Heart right ventricle (tissue), 16 donors: Measurements from ENCODE around the gene CNPPD1. TPM values are rescaled to one million over a fixed set of nuclear protein-coding genes. Genes with fewer than 3 reads are reported as not detected.

ENCODE experiments used
- ATAC-seq, 8 donors: fragments of 200-7000 bp; cut with Tn5 transposase; one replicate each; pipeline ENCODE4 v1.9.1; 2020; ENCODE audit warnings: mild to moderate bottlenecking in 8 of 8, moderate library complexity in 8 of 8, moderate number of reproducible peaks in 1 of 8
- DNase-seq, 2 donors: peaks; one replicate each; pipeline ENCODE4 v3.0.0-alpha.2; 2020
- H3K27ac ChIP-seq, 10 donors: fragments of 200-600 bp; sonication (generic) in 2 of 10; one replicate each; pipeline versions ENCODE4 v1.5.0 to v1.8.0; 2020 to 2022; ENCODE audit warnings: mild to moderate bottlenecking in 3 of 10
- H3K27me3 ChIP-seq, 7 donors: fragments of 200-600 bp; one replicate each; pipeline ENCODE4 v1.8.0; 2021 to 2022; ENCODE audit warnings: mild to moderate bottlenecking in 2 of 7
- H3K36me3 ChIP-seq, 9 donors: fragments of 200-600 bp; sonication (generic) in 1 of 9; one replicate each; pipeline versions ENCODE4 v1.5.0 to v1.8.0; 2020 to 2022; ENCODE audit warnings: mild to moderate bottlenecking in 2 of 9
- H3K4me1 ChIP-seq, 9 donors: fragments of 200-600 bp; sonication (generic) in 1 of 9; one replicate each; pipeline versions ENCODE4 v1.5.0 to v1.8.0; 2020 to 2022; ENCODE audit warnings: mild to moderate bottlenecking in 4 of 9
- H3K4me3 ChIP-seq, 10 donors: fragments of 200-600 bp; sonication (generic) in 2 of 10; one replicate each; pipeline versions ENCODE4 v1.5.0 to v1.8.0; 2020 to 2022; ENCODE audit warnings: mild to moderate bottlenecking in 7 of 10, moderate library complexity in 2 of 10
- H3K9me3 ChIP-seq, 11 donors: fragments of 200-600 bp in 10 of 11; sonication (generic) in 2 of 11; one replicate each; pipeline versions ENCODE4 v1.5.0 to v1.8.0; 2013 to 2022; ENCODE audit warnings: mild to moderate bottlenecking in 2 of 11, control low read depth in 1 of 11, moderate library complexity in 1 of 11
- CTCF ChIP-seq, 9 donors: fragments of 200-600 bp; sonication (generic) in 2 of 9; IDR thresholded peaks; one replicate each; pipeline versions ENCODE4 v1.5.0 to v1.8.0; 2021 to 2022; ENCODE audit warnings: antibody characterized with exemption in 9 of 9, mild to moderate bottlenecking in 5 of 9, moderate library complexity in 1 of 9
- WGBS, 2 donors: extraction: QIAGEN DNeasy Blood & Tissue Kit; methylation state at CpG; one replicate each; pipeline ENCODE4 v1.1.7; 2013; ENCODE audit warnings: inconsistent platforms in 1 of 2; 5-methylcytosine and 5-hydroxymethylcytosine counted together
- intact Hi-C, 10 donors: fragments of 100-400 bp; cut with DNase I; formaldehyde crosslinking; loops; one replicate each; pipeline versions ENCODE4 v1.11.1 to v1.14.2; 2022
- polyA plus RNA-seq, 2 donors: library from polyadenylated mRNA; stranded (reverse); fragments of 200-250 nt; gene quantifications; one replicate each; pipeline ENCODE4 v1.2.3, GENCODE V29; 2013
- total RNA-seq, 10 donors: library from RNA; stranded (reverse); fragmentation: NEBNext Ultra II Directional in 3 of 10; extraction: Animal tissue kit (Norgen Biotek cat#: 25700) in 3 of 10; gene quantifications; one replicate each; pipeline versions ENCODE4 v1.2.1 to v1.2.4, GENCODE V29; 2021 to 2023
- donor health status: Arrhythmogenic right ventricular cardiomyopathy.
- donor health status: ischemic (EF 13 %, LVEDD 7.1; RV severe dilation, severe dysfunction).
- donor health status: healthy with polysubstance abuse.
- donor health status: DM: no; HTN: yes; CAD: no.
- donor health status: DM: no; HTN: no; CAD: no.
- donor health status: ischemic (EF 25% LVEDD 6.9; RV normal size, moderate dysfunction).
- donor health status: ischemic (EF 25% LVEDD 5.7; RV mildly dilated, moderate dysfunction).
- donor health status: healthy.
- donor health status: DM: yes; HTN: yes; CAD: no.
- donor health status: Ischemic cardiomyopathy.
- donor health status: ischemic (EF 35%, LVEDD 5.7; RV mildly dilated, moderate dysfunction).
- donor health status: nonischemic (EF 11% LVEDD 7.7; RV severe dilation, severe dysfunction).
- donor health status: DM: yes; HTN: yes; CAD: no.
- donor health status: PGD.
- donor health status: ischemic (EF 29% LVEDD 5.4; RV normal size, mild dysfunction).
- donor health status: nonischemic (EF 23%, LVEDD 6.1; RV moderate dilation, normal function).

The CNPPD1 gene
- total and polyA plus RNA-seq, 12 donors, result 35.5 to 84.7 (median 63.6) TPM

DNA sequence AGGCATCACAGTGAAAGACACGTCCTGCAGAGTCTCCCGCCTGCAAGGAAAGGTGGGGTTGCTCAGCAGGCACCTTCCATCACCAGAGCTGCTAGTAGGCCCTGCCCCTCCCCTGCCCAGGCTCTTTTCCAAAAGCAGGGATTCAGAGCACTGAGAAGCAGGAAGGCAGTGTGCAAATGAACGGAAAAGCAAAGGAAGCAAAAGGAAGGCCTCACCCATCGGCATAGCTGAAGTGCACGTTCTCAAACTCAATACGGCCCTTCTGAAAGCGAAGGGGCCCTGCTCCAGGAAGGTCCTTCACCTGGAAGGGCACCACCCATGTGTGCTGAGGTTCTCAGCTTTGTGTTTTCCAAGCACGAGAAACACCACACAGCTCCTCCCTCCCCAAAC is 36.3 kb upstream of the CNPPD1 start:
- WGBS, 2 donors, result 81% methylated on average over 8 of the region's 8 CpGs
- H3K4me3 ChIP-seq, result no peak overlapping the region
- intact Hi-C loops, result no loop called here
- no peak overlapping the region for H3K27ac ChIP-seq
- H3K27me3 ChIP-seq, result no peaks in the 10 kb centered on the region
- no peak for TF ChIP-seq CTCF (IDR thresholded peaks at IDR 0.05)
- H3K4me1 ChIP-seq, result peaks cover 5 to 32% (median 17%) of the 10 kb centered on the region in 9 donors
- ATAC-seq (no peak), DNase-seq (no peak)
- no peaks in the 10 kb centered on the region for H3K9me3 ChIP-seq
- peaks cover 0 to 82% (median 23%) of the 10 kb centered on the region in 9 donors for H3K36me3 ChIP-seq

GRCh38 chr2:219210886-219211362 is 34.2 kb upstream of the CNPPD1 start:
- Histone ChIP-seq H3K27me3 (no peaks in the 10 kb centered on the region), H3K36me3 (peaks cover 0 to 81% (median 23%) of the 10 kb centered on the region in 9 donors), H3K27ac (peak overlapping the region in 1 of 10 donors; percentile 38), H3K4me1 (peaks cover 8 to 29% (median 19%) of the 10 kb centered on the region in 9 donors), H3K9me3 (no peaks in the 10 kb centered on the region), H3K4me3 (no peak overlapping the region)
- no peak for TF ChIP-seq CTCF (IDR thresholded peaks at IDR 0.05)
- intact Hi-C loops, result no loop called here
- 90 to 92% methylated on average over 9 of the region's 9 CpGs for WGBS, 2 donors
- no peak for DNase-seq
- no peak for ATAC-seq

GRCh38 chr2:219210196-219210885 is 33.6 kb upstream of the CNPPD1 start:
- Histone ChIP-seq H3K27me3 (no peaks in the 10 kb centered on the region), H3K36me3 (peaks cover 0 to 75% (median 23%) of the 10 kb centered on the region in 9 donors), H3K9me3 (no peaks in the 10 kb centered on the region), H3K4me1 (peaks cover 8 to 31% (median 20%) of the 10 kb centered on the region in 9 donors), H3K27ac (no peak overlapping the region), H3K4me3 (no peak overlapping the region)
- intact Hi-C loops, result no loop called here
- TF ChIP-seq CTCF (IDR thresholded peaks at IDR 0.05), result no peak
- DNase-seq (no peak), ATAC-seq (no peak)
- 94 to 95% methylated on average over 24 of the region's 24 CpGs for WGBS, 2 donors

DNA sequence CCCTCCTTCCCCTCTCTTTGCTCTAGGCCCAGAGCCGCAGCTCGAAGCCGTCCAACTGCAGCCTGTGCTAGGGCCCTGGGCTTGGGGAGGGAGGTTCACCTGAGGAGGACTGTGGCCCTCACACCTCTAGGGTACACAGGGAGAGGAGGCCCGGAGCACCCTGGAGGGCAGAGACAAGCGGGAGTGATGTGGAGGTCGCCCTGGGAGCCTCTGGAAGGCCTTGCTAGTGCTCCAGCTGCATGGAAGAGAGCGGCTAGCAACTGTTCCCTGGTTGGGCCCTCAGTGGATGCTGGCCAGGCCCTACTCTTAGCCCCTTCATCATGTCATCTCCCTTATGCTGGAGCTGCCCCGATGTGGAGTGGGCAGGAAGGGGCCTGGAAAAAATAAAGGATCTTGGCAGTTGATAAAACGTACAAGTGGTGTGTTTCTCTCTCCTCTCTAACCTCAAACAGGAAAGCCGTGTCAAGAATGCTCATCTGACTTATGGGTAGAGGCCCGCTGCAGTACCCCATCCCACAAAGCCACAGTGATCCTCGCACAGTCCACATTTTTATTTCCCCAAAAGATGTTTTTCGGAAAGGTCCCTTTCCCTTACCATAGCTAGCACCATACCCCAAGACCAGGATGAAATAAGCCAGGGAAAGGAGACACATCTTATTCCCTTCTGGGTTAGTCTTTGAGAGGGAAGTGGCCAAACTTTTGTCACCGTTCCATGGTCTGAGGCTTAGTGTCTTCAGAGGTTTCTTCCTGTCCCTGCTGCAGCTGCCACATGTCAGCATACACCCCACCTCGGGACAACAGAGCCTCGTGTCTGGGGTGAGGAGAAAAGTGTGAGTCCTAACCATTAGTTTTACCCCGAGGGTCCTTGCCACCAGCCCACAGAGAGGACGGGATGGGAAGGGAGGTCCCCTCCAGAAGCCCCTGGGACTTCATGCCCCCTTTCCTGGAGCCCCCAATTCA is 32.8 kb upstream of the CNPPD1 start:
- WGBS, 2 donors, result 79 to 82% methylated on average over 18 of the region's 18 CpGs
- DNase-seq (no peak), ATAC-seq (no peak)
- intact Hi-C loops, result loop anchor here in 2 of 10 donors (5.0 kb wide), 2 partner anchors 37 to 47 kb away; partner anchors contain the start of genes NHEJ1 (in 1 of the 2) and SLC23A3 (in 1 of the 2)
- Histone ChIP-seq H3K4me1 (peaks cover 8 to 31% (median 20%) of the 10 kb centered on the region in 9 donors), H3K27me3 (no peaks in the 10 kb centered on the region), H3K4me3 (no peak overlapping the region), H3K27ac (no peak overlapping the region), H3K36me3 (peaks cover 0 to 67% (median 23%) of the 10 kb centered on the region in 9 donors), H3K9me3 (peaks cover 0 to 1% (median 0%) of the 10 kb centered on the region in 11 donors)
- TF ChIP-seq CTCF (IDR thresholded peaks at IDR 0.05), result no peak
